ENCODE results near the gene CHIT1.

GRCh38 chr1:203166192-203166940 is 63.1 kb downstream of the CHIT1 start:
- TF ChIP-seq CTCF (IDR thresholded peaks at IDR 0.05) (no peak), POLR2A (IDR thresholded peaks at IDR 0.05) (no peak)
